Epithelial cell of esophagus (primary cell): ENCODE measurements around the gene CNTRL.
"Not testable (repeated sequence)": the region's sequence is repeated elsewhere in the genome, so short reads cannot be mapped to it uniquely, and the experiment has no call there.

Experiments
- DNase-seq: peaks from one replicate; pipeline ENCODE4 v3.0.0; 2010; ENCODE audit warnings: low read depth
- H3K4me3 ChIP-seq: 2 replicates; pipeline ENCODE4 v1.5.1; 2011; ENCODE audit warnings: mild to moderate bottlenecking, low read length, control low read depth
- CTCF ChIP-seq: IDR thresholded peaks from 2 replicates; pipeline ENCODE4 v1.5.1; 2011; ENCODE audit warnings: low read depth, mild to moderate bottlenecking, low read length, control low read depth, inconsistent platforms; ENCODE audit not compliant: insufficient read depth; ENCODE audit errors: missing control alignments

CNTRL gene, protein sequence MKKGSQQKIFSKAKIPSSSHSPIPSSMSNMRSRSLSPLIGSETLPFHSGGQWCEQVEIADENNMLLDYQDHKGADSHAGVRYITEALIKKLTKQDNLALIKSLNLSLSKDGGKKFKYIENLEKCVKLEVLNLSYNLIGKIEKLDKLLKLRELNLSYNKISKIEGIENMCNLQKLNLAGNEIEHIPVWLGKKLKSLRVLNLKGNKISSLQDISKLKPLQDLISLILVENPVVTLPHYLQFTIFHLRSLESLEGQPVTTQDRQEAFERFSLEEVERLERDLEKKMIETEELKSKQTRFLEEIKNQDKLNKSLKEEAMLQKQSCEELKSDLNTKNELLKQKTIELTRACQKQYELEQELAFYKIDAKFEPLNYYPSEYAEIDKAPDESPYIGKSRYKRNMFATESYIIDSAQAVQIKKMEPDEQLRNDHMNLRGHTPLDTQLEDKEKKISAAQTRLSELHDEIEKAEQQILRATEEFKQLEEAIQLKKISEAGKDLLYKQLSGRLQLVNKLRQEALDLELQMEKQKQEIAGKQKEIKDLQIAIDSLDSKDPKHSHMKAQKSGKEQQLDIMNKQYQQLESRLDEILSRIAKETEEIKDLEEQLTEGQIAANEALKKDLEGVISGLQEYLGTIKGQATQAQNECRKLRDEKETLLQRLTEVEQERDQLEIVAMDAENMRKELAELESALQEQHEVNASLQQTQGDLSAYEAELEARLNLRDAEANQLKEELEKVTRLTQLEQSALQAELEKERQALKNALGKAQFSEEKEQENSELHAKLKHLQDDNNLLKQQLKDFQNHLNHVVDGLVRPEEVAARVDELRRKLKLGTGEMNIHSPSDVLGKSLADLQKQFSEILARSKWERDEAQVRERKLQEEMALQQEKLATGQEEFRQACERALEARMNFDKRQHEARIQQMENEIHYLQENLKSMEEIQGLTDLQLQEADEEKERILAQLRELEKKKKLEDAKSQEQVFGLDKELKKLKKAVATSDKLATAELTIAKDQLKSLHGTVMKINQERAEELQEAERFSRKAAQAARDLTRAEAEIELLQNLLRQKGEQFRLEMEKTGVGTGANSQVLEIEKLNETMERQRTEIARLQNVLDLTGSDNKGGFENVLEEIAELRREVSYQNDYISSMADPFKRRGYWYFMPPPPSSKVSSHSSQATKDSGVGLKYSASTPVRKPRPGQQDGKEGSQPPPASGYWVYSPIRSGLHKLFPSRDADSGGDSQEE (N-terminal part only)

DNA sequence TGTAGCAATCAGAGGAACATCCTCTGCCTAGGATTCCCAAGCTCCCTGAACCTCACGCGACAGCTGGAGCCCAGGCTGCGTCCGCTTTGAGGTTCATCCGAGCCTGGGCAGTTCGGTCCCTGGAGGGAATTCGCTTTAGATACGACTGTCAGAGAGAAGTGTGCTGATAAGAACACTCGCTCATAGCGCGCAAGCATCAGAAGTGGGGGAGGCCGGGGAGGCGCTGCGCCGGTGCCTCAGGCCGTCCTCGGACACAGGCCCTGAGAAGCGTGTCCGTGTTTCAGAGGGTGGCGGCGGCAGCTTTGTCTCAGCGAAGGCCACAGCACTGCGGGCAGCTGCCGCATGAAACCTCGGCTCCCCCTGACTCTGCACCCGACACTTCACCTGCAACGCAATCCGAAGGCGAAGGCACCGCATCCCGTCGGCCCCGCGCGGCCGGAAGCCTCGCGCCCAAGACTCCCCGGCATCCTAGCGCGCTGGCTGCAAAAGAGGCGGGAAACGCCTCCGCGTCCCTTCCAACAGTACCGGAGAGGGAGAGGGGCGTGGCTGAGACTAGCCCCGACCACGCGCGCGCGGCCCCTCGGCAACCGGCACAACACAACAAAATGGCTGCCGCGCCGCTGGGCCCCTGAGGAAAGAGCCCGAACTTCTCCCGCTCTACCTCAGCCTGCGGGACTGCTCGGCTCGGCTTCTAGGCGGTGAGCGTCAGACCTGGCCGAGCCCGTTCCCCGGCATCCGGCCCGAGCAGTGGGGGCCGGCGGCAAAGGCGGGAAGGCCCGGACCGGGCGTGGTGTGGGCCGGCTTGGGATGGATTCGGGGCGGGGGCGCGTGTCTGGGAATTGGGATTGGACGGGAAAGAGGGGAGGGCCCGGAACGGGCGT lies at the start of gene CNTRL:
Gene CNTRL (plus strand): TSS at position 586 of the 881 bp plus-strand sequence. CDS start 13,372 bp downstream, outside the sequence.
- peak within 1 kb of the TSS; percentile 65 for H3K4me3 ChIP-seq
- DNase-seq, result peak; percentile 88

GRCh38 chr9:121026260-121026691 lies 48.5 kb upstream of the CNTRL start:
- DNase-seq, result no peak

More for the DNA sequence above, at the start of gene CNTRL:
- no peak for TF ChIP-seq CTCF

GRCh38 chr9:121026768-121027167 lies 48.0 kb upstream of the CNTRL start:
- no peak for DNase-seq
- no peak for TF ChIP-seq CTCF
- no peak overlapping the region for H3K4me3 ChIP-seq

More at GRCh38 chr9:121026260-121026691, 48.5 kb upstream of the CNTRL start:
- no peak overlapping the region for H3K4me3 ChIP-seq
- no peak for TF ChIP-seq CTCF

- not testable (repeated sequence) for DNase-seq, H3K4me3 ChIP-seq
Measured at GRCh38 chr9:121028285-121028684, 46.5 kb upstream of the CNTRL start.

GRCh38 chr9:121029469-121029868 lies 45.3 kb upstream of the CNTRL start:
- DNase-seq, result no peak
- no peak overlapping the region for H3K4me3 ChIP-seq
- no peak for TF ChIP-seq CTCF

- DNase-seq, result no peak
- no peak overlapping the region for H3K4me3 ChIP-seq
- TF ChIP-seq CTCF, result no peak
Measured at GRCh38 chr9:121034529-121034928, 40.2 kb upstream of the CNTRL start.

GRCh38 chr9:121035717-121036116 lies 39.0 kb upstream of the CNTRL start:
- H3K4me3 ChIP-seq, result not testable (repeated sequence)
- DNase-seq, result peak; percentile 38
